Astrocyte (in vitro differentiated cells and primary cell): ENCODE data around the gene RAPGEF5. TPM values are rescaled to one million over a fixed set of nuclear protein-coding genes. Genes with fewer than 3 reads are reported as not detected.

Experiments
- DNase-seq: peaks from one replicate; pipeline ENCODE4 v3.0.0-alpha.2; 2010; ENCODE audit warnings: low read depth
- FAIRE-seq: peaks from 2 replicates; lab custom pipeline; 2011; peaks lifted over from hg19 to GRCh38; lab: Jason Lieb, UNC
- H2AFZ ChIP-seq: 2 replicates; pipeline ENCODE4 v1.6.0; 2012; ENCODE audit warnings: low read depth, low read length, inconsistent platforms
- H3K27ac ChIP-seq: 2 replicates; pipeline ENCODE4 v1.5.1; 2011; ENCODE audit warnings: low read depth, low read length, inconsistent platforms
- H3K27me3 ChIP-seq: 2 replicates; pipeline ENCODE4 v1.6.0; 2011; ENCODE audit warnings: low read length, inconsistent platforms; ENCODE audit not compliant: insufficient read depth
- H3K36me3 ChIP-seq: 2 replicates; pipeline ENCODE4 v1.5.1; 2011; ENCODE audit warnings: low read length, inconsistent platforms; ENCODE audit not compliant: insufficient read depth
- H3K4me1 ChIP-seq: 2 replicates; pipeline ENCODE4 v1.5.1; 2011; ENCODE audit warnings: low read length, inconsistent platforms; ENCODE audit not compliant: insufficient read depth
- H3K4me2 ChIP-seq: 2 replicates; pipeline ENCODE4 v1.6.0; 2012; ENCODE audit warnings: low read length, inconsistent platforms
- H3K4me3 ChIP-seq: 2 replicates; pipeline ENCODE4 v1.5.1; 2011; ENCODE audit warnings: low read depth, mild to moderate bottlenecking, low read length, inconsistent platforms; ENCODE audit not compliant: insufficient read depth
- H3K79me2 ChIP-seq: 2 replicates; pipeline ENCODE4 v1.6.0; 2012; ENCODE audit warnings: mild to moderate bottlenecking, low read length, inconsistent platforms; ENCODE audit not compliant: insufficient read depth
- H3K9ac ChIP-seq: 2 replicates; pipeline ENCODE4 v1.6.0; 2012; ENCODE audit warnings: mild to moderate bottlenecking, low read length, inconsistent platforms
- H3K9me3 ChIP-seq: 2 replicates; pipeline ENCODE4 v1.5.1; 2012; ENCODE audit warnings: low read depth, mild to moderate bottlenecking, low read length, inconsistent platforms; ENCODE audit not compliant: insufficient read depth
- H4K20me1 ChIP-seq: 2 replicates; pipeline ENCODE4 v1.6.0; 2012; ENCODE audit warnings: low read length, inconsistent platforms; ENCODE audit not compliant: insufficient read depth
- H3K27ac Mint-ChIP-seq: one replicate; pipeline ENCODE4 v1.8.0; 2021; ENCODE audit warnings: mild to moderate bottlenecking, mixed read lengths; ENCODE audit not compliant: unreplicated experiment
- H3K27me3 Mint-ChIP-seq: one replicate; pipeline ENCODE4 v1.8.0; 2021; ENCODE audit warnings: low read depth, mixed read lengths; ENCODE audit not compliant: unreplicated experiment
- H3K36me3 Mint-ChIP-seq: one replicate; pipeline ENCODE4 v1.8.0; 2021; ENCODE audit warnings: low read depth, mixed read lengths; ENCODE audit not compliant: unreplicated experiment
- H3K4me1 Mint-ChIP-seq: one replicate; pipeline ENCODE4 v1.8.0; 2021; ENCODE audit warnings: low read depth, mixed read lengths; ENCODE audit not compliant: unreplicated experiment
- H3K4me3 Mint-ChIP-seq: one replicate; pipeline ENCODE4 v1.8.0; 2021; ENCODE audit warnings: mild to moderate bottlenecking, moderate library complexity, mixed read lengths; ENCODE audit not compliant: unreplicated experiment
- H3K9me3 Mint-ChIP-seq: one replicate; pipeline ENCODE4 v1.8.0; 2021; ENCODE audit warnings: mild to moderate bottlenecking, mixed read lengths; ENCODE audit not compliant: unreplicated experiment
- CTCF ChIP-seq: IDR thresholded peaks from 2 replicates; pipeline ENCODE4 v1.5.1; 2011; ENCODE audit warnings: low read depth, mild to moderate bottlenecking, inconsistent platforms, low read length, moderate library complexity; ENCODE audit not compliant: insufficient read depth
- EZH2 ChIP-seq: IDR thresholded peaks from 2 replicates; pipeline ENCODE4 v1.6.1; 2012; ENCODE audit warnings: mild to moderate bottlenecking, low read length, inconsistent platforms; ENCODE audit not compliant: insufficient read depth
- total RNA-seq: library from RNA; stranded (reverse); gene quantifications from 2 replicates; pipeline ENCODE4 v1.2.1, GENCODE V29; 2021

The RAPGEF5 gene
- total RNA-seq, 1 donor from 2014 or later, result 1.0 TPM

- Histone ChIP-seq H2AFZ (no peak overlapping the region), H3K27me3 (no peaks in the 10 kb centered on the region), H3K4me3 (no peak overlapping the region), H3K9me3 (no peaks in the 10 kb centered on the region), H3K9ac (no peak overlapping the region), H3K4me1 (no peaks in the 10 kb centered on the region), H3K27ac (no peak overlapping the region), H3K36me3 (no peaks in the 10 kb centered on the region), H3K79me2 (no peaks in the 10 kb centered on the region), H4K20me1 (no peaks in the 10 kb centered on the region), H3K4me2 (no peak overlapping the region)
- Mint-ChIP-seq H3K27me3 (peaks cover 9% of the 10 kb centered on the region), H3K27ac (no peak overlapping the region), H3K36me3 (no peaks in the 10 kb centered on the region), H3K4me3 (no peak overlapping the region), H3K9me3 (peaks cover 7% of the 10 kb centered on the region), H3K4me1 (no peaks in the 10 kb centered on the region)
- TF ChIP-seq EZH2, result no peak
- no peak for TF ChIP-seq CTCF
- DNase-seq, result no peak
- no peak for FAIRE-seq
Measured at GRCh38 chr7:22338411-22338810, 18.5 kb downstream of the RAPGEF5 start.

- Histone ChIP-seq H3K4me3 (no peak overlapping the region), H4K20me1 (no peaks in the 10 kb centered on the region), H3K9me3 (no peaks in the 10 kb centered on the region), H3K36me3 (no peaks in the 10 kb centered on the region), H3K27me3 (no peaks in the 10 kb centered on the region), H3K27ac (no peak overlapping the region), H3K79me2 (no peaks in the 10 kb centered on the region), H3K4me1 (no peaks in the 10 kb centered on the region), H3K4me2 (no peak overlapping the region), H3K9ac (no peak overlapping the region), H2AFZ (no peak overlapping the region)
- H3K27ac Mint-ChIP-seq, result no peak overlapping the region
- no peaks in the 10 kb centered on the region for H3K9me3 Mint-ChIP-seq
- DNase-seq (no peak), FAIRE-seq (no peak)
- no peak for TF ChIP-seq CTCF
- TF ChIP-seq EZH2, result no peak
- H3K36me3 Mint-ChIP-seq, result no peaks in the 10 kb centered on the region
- H3K4me1 Mint-ChIP-seq, result no peaks in the 10 kb centered on the region
- peaks cover 15% of the 10 kb centered on the region for H3K27me3 Mint-ChIP-seq
- H3K4me3 Mint-ChIP-seq, result no peak overlapping the region
Measured at GRCh38 chr7:22333680-22334141, 23.2 kb downstream of the RAPGEF5 start.

- Histone ChIP-seq H3K9me3 (no peaks in the 10 kb centered on the region), H3K27ac (no peak overlapping the region), H3K79me2 (no peaks in the 10 kb centered on the region), H3K4me3 (no peak overlapping the region), H3K4me1 (no peaks in the 10 kb centered on the region), H3K27me3 (no peaks in the 10 kb centered on the region), H3K36me3 (no peaks in the 10 kb centered on the region), H4K20me1 (no peaks in the 10 kb centered on the region), H3K4me2 (no peak overlapping the region), H2AFZ (no peak overlapping the region), H3K9ac (no peak overlapping the region)
- Mint-ChIP-seq H3K36me3 (no peaks in the 10 kb centered on the region), H3K4me1 (no peaks in the 10 kb centered on the region), H3K27ac (no peak overlapping the region), H3K27me3 (peaks cover 16% of the 10 kb centered on the region), H3K9me3 (no peaks in the 10 kb centered on the region), H3K4me3 (no peak overlapping the region)
- no peak for FAIRE-seq
- DNase-seq, result no peak
- no peak for TF ChIP-seq CTCF
Measured at GRCh38 chr7:22332461-22332870, 24.5 kb downstream of the RAPGEF5 start.
